CD14-positive monocyte (primary cell): ENCODE data around the gene SPAG9. TPM values are rescaled to one million over a fixed set of nuclear protein-coding genes. Genes with fewer than 3 reads are reported as not detected.

Source experiments
- DNase-seq, 3 donors: peaks; one replicate each; pipeline ENCODE4 v3.0.0-alpha.2; 2011 to 2022
- H2AFZ ChIP-seq: 2 replicates; pipeline ENCODE4 v1.6.0; 2012; ENCODE audit warnings: mild to moderate bottlenecking, low read depth, low read length, inconsistent platforms; ENCODE audit not compliant: insufficient read depth, poor library complexity, severe bottlenecking
- H3K27ac ChIP-seq, 2 donors: 1 replicate in 1 of 2; 2 replicates in 1 of 2; pipeline ENCODE4 v1.5.1; 2012 to 2013; ENCODE audit warnings: low read length in 2 of 2, control low read depth in 1 of 2, inconsistent platforms in 1 of 2, low read depth in 1 of 2, mild to moderate bottlenecking in 1 of 2
- H3K27me3 ChIP-seq, 2 donors: one replicate each; pipeline versions ENCODE4 v1.6.0 to v1.6.1; 2011 to 2013; ENCODE audit warnings: low read length in 2 of 2; ENCODE audit not compliant: control insufficient read depth in 2 of 2, insufficient read depth in 2 of 2
- H3K36me3 ChIP-seq, 2 donors: replicated peaks in 1 of 2; 1 replicate in 1 of 2; 2 replicates in 1 of 2; pipeline versions ENCODE4 v1.5.1 to v1.6.1; 2012 to 2013; ENCODE audit warnings: low read length in 2 of 2, control low read depth in 1 of 2, inconsistent platforms in 1 of 2, mild to moderate bottlenecking in 1 of 2; ENCODE audit not compliant: insufficient read depth in 2 of 2, control insufficient read depth in 1 of 2
- H3K4me1 ChIP-seq, 2 donors: 1 replicate in 1 of 2; 2 replicates in 1 of 2; pipeline versions ENCODE4 v1.5.1 to v1.6.1; 2012 to 2013; ENCODE audit warnings: low read length in 2 of 2, control low read depth in 1 of 2, inconsistent platforms in 1 of 2, mild to moderate bottlenecking in 1 of 2, moderate library complexity in 1 of 2; ENCODE audit not compliant: insufficient read depth in 2 of 2, control insufficient read depth in 1 of 2
- H3K4me2 ChIP-seq: replicated peaks from 2 replicates; pipeline ENCODE3; 2012; ENCODE audit warnings: low read length, moderate library complexity, mild to moderate bottlenecking; ENCODE audit not compliant: poor library complexity, severe bottlenecking; ENCODE audit errors: extremely low read depth
- H3K4me3 ChIP-seq, 3 experiments: fragments of 200-600 bp in 1 of 3; sonication (generic) in 1 of 3; replicated peaks in 1 of 3; 1 replicate in 2 of 3; 2 replicates in 1 of 3; pipeline ENCODE4 v1.5.1; 2011 to 2013; ENCODE audit warnings: low read length in 3 of 3, mild to moderate bottlenecking in 3 of 3, control low read depth in 2 of 3, low read depth in 2 of 3, inconsistent platforms in 1 of 3, moderate library complexity in 1 of 3
- H3K79me2 ChIP-seq: 2 replicates; pipeline ENCODE4 v1.6.0; 2012; ENCODE audit warnings: mild to moderate bottlenecking, control low read depth, inconsistent platforms, low read length, moderate library complexity; ENCODE audit not compliant: insufficient read depth
- H3K9ac ChIP-seq: 2 replicates; pipeline ENCODE4 v1.6.0; 2017; ENCODE audit warnings: low read length, mild to moderate bottlenecking; ENCODE audit not compliant: insufficient read depth, poor library complexity, severe bottlenecking
- H3K9me3 ChIP-seq, 2 donors: replicated peaks in 1 of 2; 1 replicate in 1 of 2; 2 replicates in 1 of 2; pipeline versions ENCODE4 v1.5.1 to v1.6.1; 2012 to 2013; ENCODE audit warnings: low read length in 2 of 2, control low read depth in 1 of 2; ENCODE audit not compliant: control insufficient read depth in 1 of 2, insufficient read depth in 1 of 2
- H4K20me1 ChIP-seq: 2 replicates; pipeline ENCODE4 v1.6.0; 2012; ENCODE audit warnings: mild to moderate bottlenecking, low read length, control low read depth, moderate library complexity; ENCODE audit not compliant: insufficient read depth
- H3K27ac Mint-ChIP-seq, 7 donors: one replicate each; pipeline ENCODE4 v1.8.0; 2020; ENCODE audit warnings: mild to moderate bottlenecking in 7 of 7, mixed read lengths in 7 of 7, moderate library complexity in 6 of 7, inconsistent platforms in 2 of 7
- H3K27me3 Mint-ChIP-seq, 3 donors: one replicate each; pipeline ENCODE4 v1.8.0; 2021 to 2022; ENCODE audit warnings: low read depth in 3 of 3, mild to moderate bottlenecking in 3 of 3, mixed read lengths in 3 of 3, moderate library complexity in 3 of 3, inconsistent platforms in 1 of 3
- H3K36me3 Mint-ChIP-seq, 2 donors: one replicate each; pipeline ENCODE4 v1.8.0; 2020; ENCODE audit warnings: mixed read lengths in 2 of 2, inconsistent platforms in 1 of 2, mild to moderate bottlenecking in 1 of 2
- H3K4me1 Mint-ChIP-seq: one replicate; pipeline ENCODE4 v1.8.0; 2020; ENCODE audit warnings: mild to moderate bottlenecking, mixed read lengths
- H3K4me3 Mint-ChIP-seq, 2 donors: one replicate each; pipeline ENCODE4 v1.8.0; 2020; ENCODE audit warnings: mild to moderate bottlenecking in 2 of 2, mixed read lengths in 2 of 2, moderate library complexity in 1 of 2
- H3K9me3 Mint-ChIP-seq, 7 donors: one replicate each; pipeline ENCODE4 v1.8.0; 2020 to 2022; ENCODE audit warnings: mixed read lengths in 7 of 7, mild to moderate bottlenecking in 6 of 7, moderate library complexity in 6 of 7, inconsistent platforms in 2 of 7
- WGBS: methylation state at CpG from one replicate; pipeline ENCODE4 v1.1.5; 2013; ENCODE audit warnings: missing lambda C conversion rate; ENCODE audit not compliant: insufficient coverage; 5-methylcytosine and 5-hydroxymethylcytosine counted together
- intact Hi-C, 2 donors: fragments of 100-400 bp; cut with micrococcal nuclease; formaldehyde crosslinking; loops; one replicate each; pipeline versions ENCODE4 v1.15.0 to v1.15.1; 2023
- polyA plus RNA-seq, 3 donors: library from polyadenylated mRNA; depleted of rRNA in 1 of 3; unstranded in 2 of 3; stranded (reverse) in 1 of 3; fragments of 300-500 nt in 2 of 3; fragments of >200 nt in 1 of 3; fragmentation: Illumina TruSeq in 2 of 3; gene quantifications; 1 replicate in 2 of 3; 2 replicates in 1 of 3; pipeline ENCODE4 v1.2.3, GENCODE V29; 2012 to 2021
- TF ChIP-seq, protein P1 (sequence below): fragments of 200-600 bp; IDR thresholded peaks from one replicate; pipeline ENCODE4 v1.8.0; 2022; ENCODE audit warnings: antibody characterized with exemption, mild to moderate bottlenecking

The SPAG9 gene
- polyA plus RNA-seq, 3 donors, result 4.9 to 33.1 (median 8.5) TPM

DNA sequence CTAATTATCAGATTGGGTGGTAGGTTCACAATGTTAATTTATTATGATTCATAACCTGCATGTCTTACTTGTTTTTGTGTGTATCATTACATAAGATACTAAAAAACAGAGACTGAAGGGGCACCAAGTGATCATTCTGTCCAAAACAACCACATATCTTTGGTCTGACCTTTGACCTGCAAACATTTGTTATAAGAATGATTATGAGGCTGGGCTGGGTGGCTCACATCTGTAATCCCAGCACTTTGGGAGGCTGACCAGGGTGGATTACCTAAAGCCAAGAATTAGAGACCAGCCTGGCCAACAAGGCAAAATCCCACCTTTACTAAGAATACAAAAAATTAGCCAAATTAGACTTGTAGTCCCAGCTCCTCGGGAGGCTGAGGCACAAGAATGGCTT lies 116.4 kb downstream of the SPAG9 start:
- intact Hi-C loops, result loop anchor here in 1 of 2 donors (5.0 kb wide), 1 partner anchor 148 kb away; the partner anchor contains the start of gene NME1
- TF ChIP-seq, protein P1, sequence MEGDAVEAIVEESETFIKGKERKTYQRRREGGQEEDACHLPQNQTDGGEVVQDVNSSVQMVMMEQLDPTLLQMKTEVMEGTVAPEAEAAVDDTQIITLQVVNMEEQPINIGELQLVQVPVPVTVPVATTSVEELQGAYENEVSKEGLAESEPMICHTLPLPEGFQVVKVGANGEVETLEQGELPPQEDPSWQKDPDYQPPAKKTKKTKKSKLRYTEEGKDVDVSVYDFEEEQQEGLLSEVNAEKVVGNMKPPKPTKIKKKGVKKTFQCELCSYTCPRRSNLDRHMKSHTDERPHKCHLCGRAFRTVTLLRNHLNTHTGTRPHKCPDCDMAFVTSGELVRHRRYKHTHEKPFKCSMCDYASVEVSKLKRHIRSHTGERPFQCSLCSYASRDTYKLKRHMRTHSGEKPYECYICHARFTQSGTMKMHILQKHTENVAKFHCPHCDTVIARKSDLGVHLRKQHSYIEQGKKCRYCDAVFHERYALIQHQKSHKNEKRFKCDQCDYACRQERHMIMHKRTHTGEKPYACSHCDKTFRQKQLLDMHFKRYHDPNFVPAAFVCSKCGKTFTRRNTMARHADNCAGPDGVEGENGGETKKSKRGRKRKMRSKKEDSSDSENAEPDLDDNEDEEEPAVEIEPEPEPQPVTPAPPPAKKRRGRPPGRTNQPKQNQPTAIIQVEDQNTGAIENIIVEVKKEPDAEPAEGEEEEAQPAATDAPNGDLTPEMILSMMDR, result no peak
- peaks cover 62 to 76% of the 10 kb centered on the region in 2 donors for H3K36me3 Mint-ChIP-seq
- Histone ChIP-seq H2AFZ (no peak overlapping the region), H3K9me3 (no peaks in the 10 kb centered on the region), H3K36me3 (peaks cover 71 to 94% of the 10 kb centered on the region in 2 donors), H3K79me2 (no peaks in the 10 kb centered on the region), H4K20me1 (no peaks in the 10 kb centered on the region), H3K4me3 (no peak overlapping the region), H3K9ac (no peak overlapping the region), H3K27ac (no peak overlapping the region), H3K4me1 (no peaks in the 10 kb centered on the region), H3K27me3 (no peaks in the 10 kb centered on the region), H3K4me2 (no peak overlapping the region)
- WGBS, result no CpG with 5 or more reads among the region's 1 CpG
- H3K9me3 Mint-ChIP-seq, result no peaks in the 10 kb centered on the region
- no peak for DNase-seq
- no peak overlapping the region for H3K4me3 Mint-ChIP-seq
- H3K27me3 Mint-ChIP-seq, result no peaks in the 10 kb centered on the region
- no peaks in the 10 kb centered on the region for H3K4me1 Mint-ChIP-seq
- H3K27ac Mint-ChIP-seq, result no peak overlapping the region

DNA sequence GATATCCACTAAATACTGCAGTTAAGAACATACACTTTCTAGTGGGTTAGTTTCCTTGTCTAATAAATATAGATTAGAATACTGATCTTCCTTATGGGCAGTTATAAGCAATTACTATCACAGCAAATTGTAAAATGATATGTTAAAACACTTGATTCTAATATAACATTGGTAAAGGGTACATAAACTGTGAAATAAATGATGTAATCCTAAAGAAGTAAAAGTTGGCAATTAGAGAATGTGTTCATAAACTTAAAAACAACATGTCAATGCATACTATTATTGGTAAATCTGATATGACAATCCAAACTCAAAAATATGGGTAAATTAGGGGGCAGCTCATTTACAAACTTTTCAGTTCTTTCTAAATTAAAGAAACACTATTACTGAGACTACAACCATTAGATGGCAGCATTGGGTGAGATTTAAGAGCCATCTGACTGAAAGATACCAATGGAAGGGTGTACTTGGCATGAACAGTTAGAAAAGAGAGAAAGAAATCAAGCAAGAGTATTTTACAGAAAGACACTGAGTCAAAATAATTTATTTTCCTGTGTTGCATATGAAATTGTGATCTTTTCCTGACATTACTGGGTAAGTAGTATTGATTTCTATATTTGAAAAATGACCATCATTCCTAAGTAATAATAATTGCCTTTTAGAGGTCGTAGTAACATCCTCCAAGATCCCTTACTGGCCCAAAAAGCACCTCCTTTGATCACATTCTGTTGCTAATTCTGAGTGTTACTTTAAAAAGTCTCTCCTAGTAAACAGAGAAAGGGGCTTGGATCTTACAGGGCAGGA lies 119.6 kb downstream of the SPAG9 start:
- peak overlapping the region in 1 of 7 donors; percentile 6 for H3K27ac Mint-ChIP-seq
- Histone ChIP-seq H3K27me3 (no peaks in the 10 kb centered on the region), H3K79me2 (no peaks in the 10 kb centered on the region), H3K36me3 (peaks cover 77 to 95% of the 10 kb centered on the region in 2 donors), H3K9me3 (no peaks in the 10 kb centered on the region), H2AFZ (no peak overlapping the region), H3K9ac (no peak overlapping the region), H3K4me3 (no peak overlapping the region), H3K4me1 (no peaks in the 10 kb centered on the region), H4K20me1 (no peaks in the 10 kb centered on the region), H3K4me2 (no peak overlapping the region), H3K27ac (peak overlapping the region in 1 of 2 donors; percentile 4)
- intact Hi-C loops, result loop anchor here in 1 of 2 donors (5.0 kb wide), 1 partner anchor 151 kb away; the partner anchor contains the start of gene NME1
- peaks cover 0 to 2% (median 0%) of the 10 kb centered on the region in 3 donors for H3K27me3 Mint-ChIP-seq
- no peaks in the 10 kb centered on the region for H3K9me3 Mint-ChIP-seq
- no peaks in the 10 kb centered on the region for H3K4me1 Mint-ChIP-seq
- peaks cover 70 to 81% of the 10 kb centered on the region in 2 donors for H3K36me3 Mint-ChIP-seq
- TF ChIP-seq, protein P1, result peak; percentile 64
- H3K4me3 Mint-ChIP-seq, result no peak overlapping the region
- DNase-seq, result peak; percentile 38 to 60 (median 43)
- no CpG with 5 or more reads among the region's 1 CpG for WGBS
